HEK293 (cell line): ENCODE measurements around the gene SMCR8.

Source experiments
- ZBTB1 ChIP-seq: fragments of 450-650 bp; formaldehyde crosslinking; IDR thresholded peaks from 2 replicates; pipeline ENCODE4 v1.5.1; 2016; ENCODE audit warnings: missing biosample characterization, missing genetic modification characterization
- ZFP69B ChIP-seq: fragments of 450-650 bp; formaldehyde crosslinking; IDR thresholded peaks from 2 replicates; pipeline ENCODE4 v1.5.1; 2016; ENCODE audit warnings: missing biosample characterization, missing genetic modification characterization
- TF ChIP-seq, protein P1 (sequence below): fragments of 450-650 bp; formaldehyde crosslinking; IDR thresholded peaks from 2 replicates; pipeline ENCODE4 v1.5.1; 2016; ENCODE audit warnings: missing biosample characterization, missing genetic modification characterization

DNA sequence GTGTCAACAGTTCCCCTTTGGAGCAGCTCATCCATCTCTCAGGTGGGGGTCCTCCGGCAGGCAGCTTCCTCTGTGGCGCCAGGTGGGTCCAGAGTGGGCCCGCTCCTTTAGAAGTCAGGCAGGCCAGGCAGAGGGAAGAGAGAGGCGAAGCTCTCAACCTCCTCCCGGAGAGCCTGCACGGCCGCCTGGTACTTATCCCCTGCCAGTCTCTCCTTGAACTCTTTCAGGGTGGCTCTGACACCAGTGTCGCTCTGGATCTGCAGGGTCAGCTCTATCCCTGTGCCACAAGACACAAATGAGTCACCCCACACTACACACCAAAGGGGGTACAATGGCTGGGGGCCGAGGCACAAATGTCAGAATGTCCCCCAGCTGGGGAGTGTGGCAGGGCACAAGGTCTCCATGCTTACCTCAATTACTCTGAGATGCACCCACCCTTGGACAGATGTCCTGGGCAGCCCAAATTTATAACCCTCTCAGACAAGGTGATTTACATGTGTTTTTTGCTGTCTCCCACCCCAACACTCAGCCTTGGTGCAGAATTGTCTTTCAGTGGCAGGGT, 13.6 kb downstream of the SMCR8 start:
- TF ChIP-seq, protein P1, sequence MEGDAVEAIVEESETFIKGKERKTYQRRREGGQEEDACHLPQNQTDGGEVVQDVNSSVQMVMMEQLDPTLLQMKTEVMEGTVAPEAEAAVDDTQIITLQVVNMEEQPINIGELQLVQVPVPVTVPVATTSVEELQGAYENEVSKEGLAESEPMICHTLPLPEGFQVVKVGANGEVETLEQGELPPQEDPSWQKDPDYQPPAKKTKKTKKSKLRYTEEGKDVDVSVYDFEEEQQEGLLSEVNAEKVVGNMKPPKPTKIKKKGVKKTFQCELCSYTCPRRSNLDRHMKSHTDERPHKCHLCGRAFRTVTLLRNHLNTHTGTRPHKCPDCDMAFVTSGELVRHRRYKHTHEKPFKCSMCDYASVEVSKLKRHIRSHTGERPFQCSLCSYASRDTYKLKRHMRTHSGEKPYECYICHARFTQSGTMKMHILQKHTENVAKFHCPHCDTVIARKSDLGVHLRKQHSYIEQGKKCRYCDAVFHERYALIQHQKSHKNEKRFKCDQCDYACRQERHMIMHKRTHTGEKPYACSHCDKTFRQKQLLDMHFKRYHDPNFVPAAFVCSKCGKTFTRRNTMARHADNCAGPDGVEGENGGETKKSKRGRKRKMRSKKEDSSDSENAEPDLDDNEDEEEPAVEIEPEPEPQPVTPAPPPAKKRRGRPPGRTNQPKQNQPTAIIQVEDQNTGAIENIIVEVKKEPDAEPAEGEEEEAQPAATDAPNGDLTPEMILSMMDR (tag by site-specific recombination) = no peak
- TF ChIP-seq ZBTB1 (tag by site-specific recombination) (no peak), ZFP69B (tag by site-specific recombination) (no peak)
